Osteoblast (primary cell): Measurements from ENCODE around the gene FAHD1. TPM values are rescaled to one million over a fixed set of nuclear protein-coding genes. Genes with fewer than 3 reads are reported as not detected.

Experiments
- DNase-seq: peaks from one replicate; pipeline ENCODE4 v3.0.0; 2011; ENCODE audit warnings: low spot score, mixed read lengths; ENCODE audit not compliant: insufficient read length; ENCODE audit errors: missing footprints
- H2AFZ ChIP-seq: 2 replicates; pipeline ENCODE4 v1.6.0; 2011; ENCODE audit warnings: mild to moderate bottlenecking, low read length
- H3K27ac ChIP-seq: 2 replicates; pipeline ENCODE4 v1.5.1; 2011; ENCODE audit warnings: mild to moderate bottlenecking, low read depth, low read length, moderate library complexity
- H3K27me3 ChIP-seq: 2 replicates; pipeline ENCODE4 v1.6.0; 2012; ENCODE audit warnings: mild to moderate bottlenecking, control low read depth, inconsistent platforms, low read length, moderate library complexity; ENCODE audit not compliant: insufficient read depth
- H3K36me3 ChIP-seq: 2 replicates; pipeline ENCODE4 v1.5.1; 2011; ENCODE audit warnings: mild to moderate bottlenecking, low read length, control low read depth, moderate library complexity; ENCODE audit not compliant: insufficient read depth
- H3K4me1 ChIP-seq: 2 replicates; pipeline ENCODE4 v1.5.1; 2011; ENCODE audit warnings: mild to moderate bottlenecking, low read length, control low read depth, moderate library complexity; ENCODE audit not compliant: insufficient read depth
- H3K4me2 ChIP-seq: 2 replicates; pipeline ENCODE4 v1.6.0; 2011; ENCODE audit warnings: mild to moderate bottlenecking, low read length; ENCODE audit not compliant: insufficient read depth
- H3K4me3 ChIP-seq: fragments of 200-600 bp; sonication (generic); 3 replicates; pipeline ENCODE4 v1.5.1; 2012; ENCODE audit warnings: mild to moderate bottlenecking, low read length, inconsistent platforms; ENCODE audit not compliant: insufficient read depth
- H3K79me2 ChIP-seq: 2 replicates; pipeline ENCODE4 v1.6.0; 2012; ENCODE audit warnings: mild to moderate bottlenecking, low read length, control low read depth, inconsistent platforms; ENCODE audit not compliant: insufficient read depth
- H3K9me3 ChIP-seq: 2 replicates; pipeline ENCODE4 v1.5.1; 2011; ENCODE audit warnings: low read depth, low read length, control low read depth
- H4K20me1 ChIP-seq: 2 replicates; pipeline ENCODE4 v1.6.0; 2012; ENCODE audit warnings: mild to moderate bottlenecking, low read length, control low read depth; ENCODE audit not compliant: insufficient read depth
- total RNA-seq: library from RNA; depleted of rRNA; stranded (reverse); fragments of >200 nt; gene quantifications from 2 replicates; pipeline ENCODE4 v1.2.3, GENCODE V29; 2012
- TF ChIP-seq, protein P1 (sequence below): IDR thresholded peaks from 2 replicates; pipeline ENCODE4 v1.5.1; 2011; ENCODE audit warnings: mild to moderate bottlenecking, low read depth, low read length, moderate library complexity; ENCODE audit errors: extremely low read depth

FAHD1 gene
- total RNA-seq, 1 donor: 72.7 TPM

- DNase-seq: peak; percentile 93
- H3K4me1 ChIP-seq: peaks cover 20% of the 10 kb centered on the region
Observed at GRCh38 chr16:1823821-1824220, 3.2 kb upstream of the FAHD1 start.

GRCh38 chr16:1825381-1825863 is 1.6 kb upstream of the FAHD1 start:
- DNase-seq: no peak
- Histone ChIP-seq H3K79me2 (peaks cover 63% of the 10 kb centered on the region), H3K4me3 (peak overlapping the region; percentile 99), H3K27ac (no peak overlapping the region), H3K4me1 (peaks cover 25% of the 10 kb centered on the region), H3K9me3 (no peaks in the 10 kb centered on the region), H2AFZ (peak overlapping the region; percentile 56), H3K4me2 (peak overlapping the region; percentile 93), H3K27me3 (no peaks in the 10 kb centered on the region), H3K36me3 (peaks cover 10% of the 10 kb centered on the region), H4K20me1 (peaks cover 14% of the 10 kb centered on the region)
- TF ChIP-seq, protein P1, sequence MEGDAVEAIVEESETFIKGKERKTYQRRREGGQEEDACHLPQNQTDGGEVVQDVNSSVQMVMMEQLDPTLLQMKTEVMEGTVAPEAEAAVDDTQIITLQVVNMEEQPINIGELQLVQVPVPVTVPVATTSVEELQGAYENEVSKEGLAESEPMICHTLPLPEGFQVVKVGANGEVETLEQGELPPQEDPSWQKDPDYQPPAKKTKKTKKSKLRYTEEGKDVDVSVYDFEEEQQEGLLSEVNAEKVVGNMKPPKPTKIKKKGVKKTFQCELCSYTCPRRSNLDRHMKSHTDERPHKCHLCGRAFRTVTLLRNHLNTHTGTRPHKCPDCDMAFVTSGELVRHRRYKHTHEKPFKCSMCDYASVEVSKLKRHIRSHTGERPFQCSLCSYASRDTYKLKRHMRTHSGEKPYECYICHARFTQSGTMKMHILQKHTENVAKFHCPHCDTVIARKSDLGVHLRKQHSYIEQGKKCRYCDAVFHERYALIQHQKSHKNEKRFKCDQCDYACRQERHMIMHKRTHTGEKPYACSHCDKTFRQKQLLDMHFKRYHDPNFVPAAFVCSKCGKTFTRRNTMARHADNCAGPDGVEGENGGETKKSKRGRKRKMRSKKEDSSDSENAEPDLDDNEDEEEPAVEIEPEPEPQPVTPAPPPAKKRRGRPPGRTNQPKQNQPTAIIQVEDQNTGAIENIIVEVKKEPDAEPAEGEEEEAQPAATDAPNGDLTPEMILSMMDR: no peak

More at GRCh38 chr16:1823821-1824220, 3.2 kb upstream of the FAHD1 start:
- no peak overlapping the region for H3K4me3 ChIP-seq
- TF ChIP-seq, protein P1: peak; percentile 24
- peaks cover 50% of the 10 kb centered on the region for H3K79me2 ChIP-seq
- H2AFZ ChIP-seq: no peak overlapping the region
- peaks cover 11% of the 10 kb centered on the region for H4K20me1 ChIP-seq
- H3K27me3 ChIP-seq: no peaks in the 10 kb centered on the region
- H3K9me3 ChIP-seq: no peaks in the 10 kb centered on the region
- H3K4me2 ChIP-seq: no peak overlapping the region
- H3K27ac ChIP-seq: no peak overlapping the region
- peaks cover 14% of the 10 kb centered on the region for H3K36me3 ChIP-seq

DNA sequence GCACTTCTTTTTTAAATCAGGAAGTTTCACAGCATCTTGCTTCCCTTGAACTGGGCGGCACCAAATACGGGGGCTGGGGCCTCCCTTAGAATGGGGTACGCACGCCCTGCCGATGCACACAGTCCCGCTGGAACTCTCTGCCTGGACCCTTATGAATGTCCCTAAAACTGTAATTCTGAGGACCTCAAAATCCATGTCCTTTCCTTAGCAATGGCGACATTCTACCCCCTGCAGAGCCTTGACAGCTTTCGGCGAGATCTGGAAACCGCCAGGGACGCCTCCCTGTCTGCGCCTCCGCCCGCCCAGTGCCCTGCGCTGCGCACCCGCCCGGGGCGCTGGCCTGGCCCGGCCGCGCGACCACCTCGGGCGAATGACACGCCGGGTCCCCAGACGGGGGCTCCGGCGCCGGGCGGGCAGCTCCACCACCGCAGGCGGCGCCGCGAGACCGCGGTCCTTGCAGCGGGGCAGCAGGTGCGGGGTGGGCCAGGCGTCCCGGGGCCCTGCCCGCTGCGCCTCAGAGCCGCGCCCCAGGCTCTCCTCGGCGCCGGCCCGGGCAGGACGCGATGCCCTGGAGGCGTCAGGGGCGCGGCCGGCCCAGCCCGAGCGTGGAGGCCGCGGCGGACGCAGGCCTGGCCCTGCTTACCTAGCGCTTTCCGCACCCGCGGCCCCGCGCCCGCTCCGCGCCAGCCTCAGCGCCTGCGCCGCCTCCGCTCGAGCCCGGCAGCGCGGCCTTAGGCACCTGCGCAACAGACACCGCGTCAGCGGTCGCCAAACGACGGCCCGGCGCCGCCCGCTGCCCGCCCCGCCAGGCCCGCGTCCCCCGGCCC is 929 bp upstream of the FAHD1 start:
- H3K9me3 ChIP-seq: no peaks in the 10 kb centered on the region
- H3K4me3 ChIP-seq: peak overlapping the region; percentile 99
- H3K79me2 ChIP-seq: peaks cover 63% of the 10 kb centered on the region
- no peak overlapping the region for H3K27ac ChIP-seq
- DNase-seq: no peak
- TF ChIP-seq, protein P1: no peak
- H2AFZ ChIP-seq: peak overlapping the region; percentile 56
- H3K36me3 ChIP-seq: peaks cover 10% of the 10 kb centered on the region
- H3K4me1 ChIP-seq: peaks cover 25% of the 10 kb centered on the region
- peak overlapping the region; percentile 93 for H3K4me2 ChIP-seq
- H4K20me1 ChIP-seq: peaks cover 15% of the 10 kb centered on the region
- no peaks in the 10 kb centered on the region for H3K27me3 ChIP-seq
